Progenitor cell of endocrine pancreas (in vitro differentiated cells): ENCODE results near the gene IRF5. TPM values are rescaled to one million over a fixed set of nuclear protein-coding genes. Genes with fewer than 3 reads are reported as not detected.

Source experiments
- DNase-seq: peaks from one replicate; pipeline ENCODE4 v3.0.0; 2021; ENCODE audit warnings: low spot score; ENCODE audit not compliant: unreplicated experiment
- H3K27ac Mint-ChIP-seq: 2 replicates; pipeline ENCODE4 v1.8.0; 2021; ENCODE audit warnings: mild to moderate bottlenecking, moderate library complexity, mixed read lengths
- H3K27me3 Mint-ChIP-seq: 2 replicates; pipeline ENCODE4 v1.8.0; 2021; ENCODE audit warnings: mixed read lengths
- H3K36me3 Mint-ChIP-seq: 2 replicates; pipeline ENCODE4 v1.8.0; 2022; ENCODE audit warnings: mixed read lengths; ENCODE audit not compliant: insufficient read depth
- H3K4me1 Mint-ChIP-seq: 2 replicates; pipeline ENCODE4 v1.8.0; 2021; ENCODE audit warnings: low read depth, mixed read lengths
- H3K4me3 Mint-ChIP-seq: 2 replicates; pipeline ENCODE4 v1.8.0; 2021; ENCODE audit warnings: low read depth, mild to moderate bottlenecking, moderate library complexity, mixed read lengths
- H3K9me3 Mint-ChIP-seq: 2 replicates; pipeline ENCODE4 v1.8.0; 2021; ENCODE audit warnings: low read depth, mixed read lengths
- total RNA-seq: library from RNA; stranded (reverse); gene quantifications from 2 replicates; pipeline ENCODE4 v1.2.1, GENCODE V29; 2021
- TF ChIP-seq, protein P1 (sequence below): fragments of 200-600 bp; sonication (generic); IDR thresholded peaks from one replicate; pipeline ENCODE4 v1.5.0; 2021; ENCODE audit warnings: antibody characterized with exemption, mild to moderate bottlenecking; ENCODE audit not compliant: unreplicated experiment

IRF5 gene
- total RNA-seq, 1 donor from 2014 or later = 0.69 TPM

DNA sequence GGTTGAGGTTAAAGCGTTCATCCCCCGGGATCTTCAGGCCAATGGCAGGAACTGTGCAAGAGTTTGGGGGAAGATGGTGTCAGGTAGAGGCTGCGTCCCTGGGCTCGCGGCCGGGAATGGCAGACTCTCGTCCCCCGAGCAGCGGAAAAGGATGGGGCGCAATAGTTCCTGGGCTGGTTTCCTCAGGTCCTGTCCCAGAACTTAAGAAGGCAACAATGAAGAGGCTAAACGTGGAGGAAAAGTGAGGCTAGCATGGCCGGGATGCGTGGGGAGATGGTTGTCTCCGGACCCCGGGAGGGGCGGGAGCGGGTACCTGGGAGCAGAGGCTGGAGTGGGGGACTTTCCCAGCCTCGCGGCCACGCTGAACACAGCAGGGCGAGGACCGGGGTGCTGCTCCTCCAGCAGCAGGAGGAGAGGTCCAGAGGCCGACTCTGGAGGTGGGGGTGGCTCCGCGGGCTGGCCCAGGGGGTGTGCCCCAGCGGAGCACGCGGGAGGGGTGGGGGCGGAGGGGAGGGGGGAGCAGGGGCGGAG, 882 bp downstream of the IRF5 start:
- H3K27me3 Mint-ChIP-seq = peaks cover 51% of the 10 kb centered on the region
- peaks cover 4% of the 10 kb centered on the region for H3K4me1 Mint-ChIP-seq
- no peaks in the 10 kb centered on the region for H3K9me3 Mint-ChIP-seq
- no peaks in the 10 kb centered on the region for H3K36me3 Mint-ChIP-seq
- TF ChIP-seq, protein P1, sequence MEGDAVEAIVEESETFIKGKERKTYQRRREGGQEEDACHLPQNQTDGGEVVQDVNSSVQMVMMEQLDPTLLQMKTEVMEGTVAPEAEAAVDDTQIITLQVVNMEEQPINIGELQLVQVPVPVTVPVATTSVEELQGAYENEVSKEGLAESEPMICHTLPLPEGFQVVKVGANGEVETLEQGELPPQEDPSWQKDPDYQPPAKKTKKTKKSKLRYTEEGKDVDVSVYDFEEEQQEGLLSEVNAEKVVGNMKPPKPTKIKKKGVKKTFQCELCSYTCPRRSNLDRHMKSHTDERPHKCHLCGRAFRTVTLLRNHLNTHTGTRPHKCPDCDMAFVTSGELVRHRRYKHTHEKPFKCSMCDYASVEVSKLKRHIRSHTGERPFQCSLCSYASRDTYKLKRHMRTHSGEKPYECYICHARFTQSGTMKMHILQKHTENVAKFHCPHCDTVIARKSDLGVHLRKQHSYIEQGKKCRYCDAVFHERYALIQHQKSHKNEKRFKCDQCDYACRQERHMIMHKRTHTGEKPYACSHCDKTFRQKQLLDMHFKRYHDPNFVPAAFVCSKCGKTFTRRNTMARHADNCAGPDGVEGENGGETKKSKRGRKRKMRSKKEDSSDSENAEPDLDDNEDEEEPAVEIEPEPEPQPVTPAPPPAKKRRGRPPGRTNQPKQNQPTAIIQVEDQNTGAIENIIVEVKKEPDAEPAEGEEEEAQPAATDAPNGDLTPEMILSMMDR = no peak
- DNase-seq = no peak
- H3K4me3 Mint-ChIP-seq = peak overlapping the region; percentile 67
- no peak overlapping the region for H3K27ac Mint-ChIP-seq

DNA sequence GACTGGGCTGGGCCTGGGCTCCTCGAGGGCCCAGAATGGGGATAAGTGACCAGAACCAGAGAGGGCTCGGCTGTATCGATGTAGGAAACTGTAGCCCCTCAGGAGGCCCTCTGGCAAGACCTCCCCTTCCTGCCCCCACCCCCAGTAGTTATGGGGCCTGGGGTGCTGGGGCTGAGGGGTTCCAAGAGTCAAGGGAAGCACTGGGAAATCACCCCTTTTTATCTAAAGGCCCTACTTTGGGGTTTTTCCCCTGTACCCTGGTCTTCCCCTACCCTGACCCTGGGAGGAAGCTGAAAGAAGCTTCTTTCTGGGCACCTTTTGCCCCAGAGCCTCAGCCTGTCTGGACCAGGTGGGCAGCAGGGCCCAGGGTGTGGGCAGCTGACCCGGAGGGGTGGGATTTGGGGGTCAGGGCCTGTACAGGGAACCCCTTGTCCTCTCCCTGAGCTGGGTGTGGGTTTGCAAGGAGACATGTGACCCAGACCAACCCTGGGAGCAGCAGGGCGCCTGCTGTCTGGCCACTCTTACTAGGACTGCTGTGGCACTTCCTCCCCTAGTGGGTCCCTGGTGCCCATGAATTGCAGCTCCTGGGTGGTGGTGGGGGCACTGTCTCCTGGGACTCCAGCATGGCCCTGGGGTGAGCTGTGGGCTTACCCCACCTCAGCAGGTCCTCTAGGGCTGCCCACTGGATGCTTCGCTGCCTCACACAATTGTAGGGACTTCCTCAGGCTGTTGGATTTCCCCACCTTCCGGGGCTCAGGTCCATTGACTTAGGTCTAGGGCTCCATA, 1.5 kb downstream of the IRF5 start:
- no peak for DNase-seq
- Mint-ChIP-seq H3K36me3 (no peaks in the 10 kb centered on the region), H3K27ac (no peak overlapping the region), H3K27me3 (peaks cover 48% of the 10 kb centered on the region), H3K4me1 (peaks cover 4% of the 10 kb centered on the region), H3K9me3 (no peaks in the 10 kb centered on the region), H3K4me3 (no peak overlapping the region)
- TF ChIP-seq, protein P1 = no peak

DNA sequence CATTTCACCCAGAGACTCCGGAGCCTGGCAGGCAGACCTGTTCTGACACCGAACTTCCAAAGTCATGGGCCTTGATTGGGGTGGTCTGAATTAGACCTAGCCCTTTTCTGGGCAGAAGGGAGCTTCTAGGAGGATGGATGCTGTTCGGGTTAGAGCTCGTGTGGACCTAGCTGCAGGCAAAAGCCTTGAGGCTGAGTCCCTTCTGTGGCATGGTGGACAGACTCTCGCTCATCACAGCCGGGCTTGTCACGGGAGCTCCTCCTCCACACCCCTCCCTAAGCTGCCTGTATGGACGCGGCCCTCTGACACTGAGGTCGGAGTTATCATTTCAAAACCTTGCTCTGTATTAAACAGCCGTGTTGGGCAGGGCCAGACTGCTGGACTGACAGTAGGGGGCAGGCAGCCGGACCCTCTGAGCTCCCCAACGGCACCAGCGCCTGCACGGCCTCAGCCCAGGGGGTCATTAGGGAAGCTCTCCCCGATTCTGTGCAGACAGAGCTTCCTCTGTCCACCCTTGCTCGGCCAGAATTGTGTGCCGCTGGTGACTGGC, 2.2 kb downstream of the IRF5 start:
- H3K36me3 Mint-ChIP-seq = no peaks in the 10 kb centered on the region
- no peaks in the 10 kb centered on the region for H3K9me3 Mint-ChIP-seq
- H3K27ac Mint-ChIP-seq = no peak overlapping the region
- no peak overlapping the region for H3K4me3 Mint-ChIP-seq
- no peak for DNase-seq
- peaks cover 49% of the 10 kb centered on the region for H3K27me3 Mint-ChIP-seq
- H3K4me1 Mint-ChIP-seq = peaks cover 4% of the 10 kb centered on the region
- TF ChIP-seq, protein P1 = no peak

DNA sequence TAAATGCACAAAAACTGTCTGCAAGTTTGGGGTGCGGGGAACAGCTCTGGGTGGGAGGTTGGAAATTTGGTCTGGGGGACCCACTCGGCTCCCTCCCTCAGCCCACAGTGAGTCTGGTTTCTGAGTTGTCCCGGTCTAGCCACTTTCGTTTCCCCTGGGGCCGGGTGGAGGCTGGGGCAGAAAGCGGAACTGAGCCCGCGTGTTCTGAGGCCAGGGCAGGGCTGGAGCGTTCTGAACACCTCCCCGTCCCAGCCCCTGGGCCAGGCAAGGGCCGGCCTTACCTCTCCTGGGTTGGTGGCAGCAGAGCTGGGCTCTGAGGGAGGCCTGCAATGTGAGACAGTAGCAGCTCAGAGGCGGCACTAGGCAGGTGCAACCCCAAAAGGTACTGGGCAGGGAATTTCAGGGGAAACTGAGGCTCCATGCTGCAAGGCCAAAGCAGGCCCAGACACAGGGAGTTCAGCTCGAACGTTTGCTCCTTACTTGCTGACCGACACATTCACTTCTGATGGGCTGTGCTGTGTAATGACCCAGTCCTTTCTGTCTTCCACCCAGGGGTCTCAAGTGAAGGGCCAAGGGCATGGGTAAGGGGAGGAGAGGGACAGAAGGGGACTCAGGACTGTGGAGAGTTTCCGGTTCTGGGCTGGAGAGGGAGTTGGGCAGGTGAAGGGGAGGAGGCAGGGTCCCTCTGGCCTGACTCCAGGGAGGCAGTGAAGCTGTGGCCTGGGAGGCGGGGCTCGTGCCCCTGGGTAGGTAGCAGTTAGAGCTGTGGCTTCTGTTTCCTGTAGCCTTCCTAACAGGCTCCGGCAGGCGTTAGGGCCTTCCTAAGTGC, 3.0 kb downstream of the IRF5 start:
- H3K27me3 Mint-ChIP-seq = peaks cover 45% of the 10 kb centered on the region
- H3K4me1 Mint-ChIP-seq = peaks cover 4% of the 10 kb centered on the region
- DNase-seq = no peak
- TF ChIP-seq, protein P1 = no peak
- no peak overlapping the region for H3K4me3 Mint-ChIP-seq
- H3K9me3 Mint-ChIP-seq = no peaks in the 10 kb centered on the region
- no peak overlapping the region for H3K27ac Mint-ChIP-seq
- no peaks in the 10 kb centered on the region for H3K36me3 Mint-ChIP-seq

DNA sequence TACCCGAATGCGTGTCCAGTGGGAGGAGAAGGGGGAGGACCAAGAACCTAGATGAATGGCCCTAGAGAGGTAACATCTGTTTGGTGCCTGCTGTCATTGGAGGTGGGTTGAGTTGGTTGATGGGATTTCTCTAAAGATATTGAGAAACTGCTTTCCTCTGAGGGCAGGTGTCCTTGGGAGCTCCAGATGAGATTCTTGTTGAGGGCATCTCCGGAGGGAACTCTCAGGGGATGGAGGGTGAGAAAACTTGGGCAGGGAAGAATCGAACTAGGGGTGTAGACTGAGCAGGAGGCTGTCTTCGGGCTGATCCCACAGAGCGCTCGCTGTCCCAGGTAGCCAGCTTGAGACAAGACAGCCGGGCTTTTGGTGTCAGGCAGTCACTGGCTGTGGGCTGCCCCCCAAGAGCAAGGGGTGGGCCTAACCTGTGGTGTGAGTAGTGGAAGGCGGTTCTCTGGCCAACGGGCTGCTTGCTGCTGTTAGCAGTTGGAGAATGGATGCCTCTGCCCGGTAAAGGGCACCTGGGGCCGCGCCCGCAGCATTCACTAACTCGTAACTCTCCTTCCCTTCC, 3.7 kb downstream of the IRF5 start:
- no peak for DNase-seq
- Mint-ChIP-seq H3K36me3 (no peaks in the 10 kb centered on the region), H3K4me1 (peaks cover 4% of the 10 kb centered on the region), H3K4me3 (no peak overlapping the region), H3K27ac (peak overlapping the region; percentile 62), H3K27me3 (peaks cover 41% of the 10 kb centered on the region), H3K9me3 (no peaks in the 10 kb centered on the region)
- TF ChIP-seq, protein P1 = no peak
